Stimulated activated CD8-positive, alpha-beta memory T cell treated with anti-CD3 and anti-CD28 coated beads, Interleukin-7, amount 100 ng/mL, for 4 hours (primary cell): ENCODE measurements around the gene ZNF470.

ENCODE experiments used
- DNase-seq, 2 donors: peaks; one replicate each; pipeline ENCODE4 v3.0.0-alpha.2; 2020; ENCODE audit warnings: low read depth in 2 of 2

ZNF470 gene

DNA sequence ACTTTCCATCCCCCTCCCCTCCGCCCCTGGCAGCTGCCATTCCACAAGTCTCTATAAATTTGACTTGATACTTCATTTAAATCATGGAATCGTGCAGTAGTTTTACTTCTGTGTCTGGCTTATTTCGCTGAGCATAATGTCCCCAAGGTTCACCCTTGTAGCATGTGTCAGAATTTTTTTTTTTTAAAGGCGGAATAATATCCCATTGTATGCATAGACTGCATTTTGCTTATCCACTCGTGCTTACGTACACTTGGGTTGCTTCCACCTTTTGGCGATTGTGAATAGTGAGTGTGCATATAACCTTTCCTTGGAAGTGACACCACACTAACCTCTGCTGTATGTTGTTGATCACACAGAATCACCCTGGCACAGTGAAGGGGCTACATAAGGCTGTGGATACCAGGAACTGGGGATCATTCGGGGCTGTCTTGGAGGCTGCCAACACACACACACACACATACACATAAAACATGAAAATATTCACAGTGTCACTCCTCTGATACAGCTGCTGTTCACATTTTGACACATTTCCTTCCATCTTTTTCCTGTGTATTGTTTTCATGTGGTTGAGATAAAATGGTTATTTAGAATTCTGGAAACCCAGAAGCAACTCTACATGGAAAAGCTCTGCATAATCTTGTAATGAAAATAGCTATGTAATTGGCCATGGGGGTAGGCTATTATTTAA, 41.2 kb downstream of the ZNF470 start:
- DNase-seq = no peak

DNA sequence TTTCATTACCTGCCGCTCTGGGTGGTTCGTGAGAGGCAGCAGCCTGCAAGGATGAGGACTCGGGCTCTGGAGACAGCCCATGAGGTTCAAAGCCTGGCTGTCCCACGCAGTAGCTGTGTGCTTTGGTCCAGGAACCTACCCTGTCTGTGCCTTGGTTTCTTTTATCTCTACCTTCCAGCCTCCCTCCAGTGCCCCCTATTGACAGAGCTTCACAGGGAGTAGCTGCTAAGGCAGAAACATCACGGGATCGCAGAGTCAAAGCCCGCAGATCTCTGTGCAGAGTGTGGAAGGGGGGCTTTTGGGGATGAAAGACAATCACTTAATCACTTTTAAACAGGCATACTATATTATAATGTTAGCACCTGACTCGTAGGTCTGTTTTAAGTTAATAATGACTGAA, 44.0 kb downstream of the ZNF470 start:
- no peak for DNase-seq

DNA sequence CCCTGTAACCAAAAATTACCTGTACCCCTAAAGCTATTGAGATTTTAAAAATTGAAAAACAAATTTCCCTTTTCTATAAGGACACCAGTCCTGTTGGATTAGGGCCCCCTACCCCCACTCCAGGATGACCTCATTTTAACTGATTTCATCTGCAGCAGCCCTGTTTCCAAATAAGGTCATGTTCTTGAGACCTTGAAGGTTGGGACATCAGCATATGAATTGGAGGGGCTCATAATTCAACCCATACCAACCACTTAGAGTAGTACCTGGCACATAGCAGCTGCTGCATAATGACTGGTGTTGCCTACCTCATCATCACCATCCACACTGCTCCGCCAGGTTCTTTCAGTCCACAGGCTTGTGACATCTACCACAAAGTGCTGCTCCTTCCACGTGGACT, 45.5 kb downstream of the ZNF470 start:
- no peak for DNase-seq

DNA sequence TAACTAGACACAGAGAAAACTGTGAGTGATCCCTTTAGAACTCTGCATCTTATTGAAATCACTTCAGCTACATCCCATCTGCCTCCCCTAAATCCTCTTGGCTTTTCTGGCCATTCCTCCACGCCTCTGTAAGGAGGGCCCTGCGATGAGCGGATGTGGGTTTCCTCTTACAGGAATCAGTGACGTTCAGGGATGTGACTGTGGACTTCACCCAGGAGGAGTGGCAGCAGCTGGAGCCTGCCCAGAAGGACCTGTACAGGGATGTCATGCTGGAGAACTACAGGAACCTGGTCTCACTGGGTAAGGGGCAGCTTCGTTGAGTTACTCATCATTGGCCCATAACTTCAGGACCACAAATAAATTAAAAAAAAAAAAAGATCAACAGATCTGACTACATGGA, 46.4 kb downstream of the ZNF470 start:
- DNase-seq = no peak

DNA sequence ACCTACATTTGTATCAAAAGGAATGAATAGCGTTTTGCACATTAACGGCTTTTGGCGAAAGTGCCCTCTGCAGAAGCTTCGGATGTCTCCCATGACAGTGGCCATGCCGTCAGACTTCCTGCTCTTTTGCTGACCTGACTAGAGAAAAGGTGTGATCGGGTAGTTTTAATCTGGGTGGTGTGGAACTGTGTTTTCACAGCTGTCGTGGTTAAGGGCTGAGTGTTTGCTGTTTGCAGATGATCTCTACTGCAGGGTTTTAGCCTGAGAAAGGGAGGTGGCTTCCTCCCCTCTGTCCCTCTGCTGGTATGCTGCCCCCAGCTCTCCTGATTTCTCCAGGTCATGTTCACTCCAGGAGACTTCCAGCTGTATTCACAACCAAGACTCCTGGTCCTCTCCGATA, 50.3 kb downstream of the ZNF470 start:
- no peak for DNase-seq

DNA sequence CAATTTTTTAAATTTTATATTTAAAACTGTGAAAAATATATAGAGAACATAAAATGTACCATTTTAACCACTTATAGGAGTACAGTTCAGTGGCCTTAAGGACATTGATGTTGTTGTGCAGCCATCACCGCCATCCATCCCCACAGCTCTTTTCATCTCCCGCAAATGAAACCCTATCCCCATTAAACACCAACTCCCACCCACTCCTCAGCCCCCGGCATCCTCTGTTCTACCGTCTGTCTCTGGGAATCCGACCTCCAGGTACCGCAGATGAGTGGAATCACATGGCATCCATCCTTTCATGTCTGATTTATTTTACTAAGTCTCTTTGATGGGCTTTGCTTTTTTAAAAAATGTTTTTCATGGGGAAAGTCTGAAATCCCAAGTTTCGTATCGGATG, 51.9 kb downstream of the ZNF470 start:
- DNase-seq = no peak

DNA sequence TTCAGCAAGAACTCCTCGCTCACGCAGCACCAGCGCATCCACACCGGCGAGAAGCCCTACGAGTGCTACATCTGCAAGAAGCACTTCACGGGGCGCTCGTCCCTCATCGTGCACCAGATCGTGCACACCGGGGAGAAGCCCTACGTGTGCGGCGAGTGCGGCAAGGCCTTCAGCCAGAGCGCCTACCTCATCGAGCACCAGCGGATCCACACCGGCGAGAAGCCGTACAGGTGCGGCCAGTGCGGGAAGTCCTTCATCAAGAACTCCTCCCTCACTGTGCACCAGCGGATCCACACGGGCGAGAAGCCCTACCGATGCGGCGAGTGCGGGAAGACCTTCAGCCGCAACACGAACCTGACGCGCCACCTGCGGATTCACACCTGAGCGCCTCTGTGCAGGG, 55.1 kb downstream of the ZNF470 start:
- DNase-seq = no peak

DNA sequence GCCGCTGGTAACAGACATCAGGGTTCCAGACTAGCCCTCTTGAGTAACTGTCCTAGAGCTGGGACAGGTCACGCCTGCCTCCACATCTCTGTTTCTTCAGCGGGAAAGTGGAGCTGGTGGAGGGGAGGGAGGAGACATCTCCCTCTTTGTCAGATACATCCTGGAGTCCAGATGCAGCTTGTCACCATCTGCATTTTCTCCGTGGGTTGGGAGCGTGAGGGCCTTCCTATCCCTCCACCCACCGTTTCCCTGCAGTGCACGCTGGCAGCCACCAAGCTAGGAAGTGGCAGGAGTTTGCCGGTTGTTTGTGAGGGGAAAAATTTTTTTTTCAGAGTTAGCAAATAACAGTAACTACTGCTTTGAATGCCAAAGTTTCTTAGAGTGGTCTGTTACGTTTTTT, 55.7 kb downstream of the ZNF470 start:
- no peak for DNase-seq

DNA sequence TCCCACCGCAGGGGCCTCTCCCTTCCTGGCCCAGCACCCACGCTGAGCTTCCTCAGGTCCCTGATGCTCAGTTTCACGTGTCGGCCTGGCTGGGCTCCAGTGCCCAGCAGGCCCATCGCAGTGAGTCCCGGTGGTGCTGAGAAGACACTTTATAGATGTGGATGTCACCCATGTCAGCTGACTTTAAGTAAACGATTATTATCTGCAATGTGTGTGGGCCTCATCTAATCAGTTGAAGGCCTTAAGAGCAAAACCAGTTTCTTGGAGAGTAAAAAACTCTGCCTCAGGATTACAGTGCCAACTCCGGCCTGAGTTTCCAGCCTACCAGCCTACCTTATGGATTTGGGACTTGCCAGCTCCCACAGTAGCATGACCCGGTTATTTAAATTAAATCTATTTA, 58.4 kb downstream of the ZNF470 start:
- DNase-seq = no peak

DNA sequence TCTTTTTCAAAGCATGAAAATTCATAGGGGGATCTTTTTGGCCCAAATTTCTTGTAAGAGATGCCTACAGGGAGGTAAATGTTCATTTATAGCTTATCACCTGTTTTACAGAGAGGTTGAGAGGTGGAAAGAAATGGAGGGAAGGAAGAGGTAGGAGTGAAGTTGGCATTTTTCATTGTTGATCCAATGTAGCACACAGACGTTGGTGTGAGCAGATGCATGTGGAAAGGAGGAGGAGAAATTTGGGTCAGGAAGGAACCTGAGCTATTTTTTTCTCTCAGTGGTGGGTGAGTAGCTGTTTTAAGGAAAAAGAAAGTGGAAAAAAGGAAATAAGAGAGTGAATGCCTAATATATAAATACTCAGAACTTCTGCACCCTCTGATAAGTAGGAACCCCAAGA, 65.8 kb downstream of the ZNF470 start:
- DNase-seq = no peak

DNA sequence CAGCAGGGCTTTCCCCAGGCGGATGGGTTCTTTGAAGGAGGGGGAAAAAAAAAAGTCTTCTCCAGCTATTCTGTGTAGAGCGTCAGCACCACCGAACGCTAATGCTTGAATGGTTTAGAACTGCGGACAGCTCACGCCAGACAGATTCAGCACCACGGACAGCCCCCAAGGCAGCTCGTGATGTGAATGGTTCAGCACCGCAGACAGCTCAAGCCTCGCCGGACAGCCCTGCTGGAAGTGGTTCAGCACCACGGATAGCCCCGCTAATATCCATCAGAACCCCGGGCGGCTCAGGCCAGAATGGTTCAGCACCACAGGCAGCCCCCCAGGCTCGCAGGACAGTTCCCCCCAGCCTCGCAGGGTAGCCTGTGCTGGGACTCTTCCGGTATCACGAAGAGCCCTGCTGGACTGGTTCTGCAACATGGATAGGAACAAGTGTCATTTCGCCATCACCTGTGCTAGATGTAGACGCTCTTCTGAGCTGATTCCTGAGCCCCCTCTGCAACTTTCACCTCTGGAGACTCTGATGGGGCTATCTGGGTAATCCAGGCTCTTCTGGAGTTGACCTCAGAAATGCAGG, 70.8 kb downstream of the ZNF470 start:
- no peak for DNase-seq
